GM10248 (cell line): Measurements from ENCODE around the gene CAMK1D.
"Not testable (repeated sequence)": the region's sequence is repeated elsewhere in the genome, so short reads cannot be mapped to it uniquely, and the experiment has no call there.

Source experiments
- CTCF ChIA-PET: fragments of 300-600 bp; sonication (Branson Sonifier 250); formaldehyde crosslinking; extraction: SDS; loops from one replicate; lab custom pipeline; 2021; ENCODE audit warnings: antibody characterized with exemption; lab: Yijun Ruan, JAX
- POLR2A ChIA-PET: fragments of 350-650 bp; sonication (Branson Sonifier 250); formaldehyde crosslinking; extraction: SDS; loops from one replicate; lab custom pipeline; 2020; ENCODE audit warnings: antibody characterized with exemption; lab: Yijun Ruan, JAX
- DNase-seq: peaks from one replicate; pipeline ENCODE4 v3.0.0; 2012; ENCODE audit errors: extremely low spot score
- TF ChIP-seq, protein P1 (sequence below): IDR thresholded peaks from 2 replicates; pipeline ENCODE4 v1.5.1; 2012; ENCODE audit warnings: mild to moderate bottlenecking, low read depth; ENCODE audit errors: extremely low read depth, missing control alignments, control extremely low read depth

CAMK1D gene

DNA sequence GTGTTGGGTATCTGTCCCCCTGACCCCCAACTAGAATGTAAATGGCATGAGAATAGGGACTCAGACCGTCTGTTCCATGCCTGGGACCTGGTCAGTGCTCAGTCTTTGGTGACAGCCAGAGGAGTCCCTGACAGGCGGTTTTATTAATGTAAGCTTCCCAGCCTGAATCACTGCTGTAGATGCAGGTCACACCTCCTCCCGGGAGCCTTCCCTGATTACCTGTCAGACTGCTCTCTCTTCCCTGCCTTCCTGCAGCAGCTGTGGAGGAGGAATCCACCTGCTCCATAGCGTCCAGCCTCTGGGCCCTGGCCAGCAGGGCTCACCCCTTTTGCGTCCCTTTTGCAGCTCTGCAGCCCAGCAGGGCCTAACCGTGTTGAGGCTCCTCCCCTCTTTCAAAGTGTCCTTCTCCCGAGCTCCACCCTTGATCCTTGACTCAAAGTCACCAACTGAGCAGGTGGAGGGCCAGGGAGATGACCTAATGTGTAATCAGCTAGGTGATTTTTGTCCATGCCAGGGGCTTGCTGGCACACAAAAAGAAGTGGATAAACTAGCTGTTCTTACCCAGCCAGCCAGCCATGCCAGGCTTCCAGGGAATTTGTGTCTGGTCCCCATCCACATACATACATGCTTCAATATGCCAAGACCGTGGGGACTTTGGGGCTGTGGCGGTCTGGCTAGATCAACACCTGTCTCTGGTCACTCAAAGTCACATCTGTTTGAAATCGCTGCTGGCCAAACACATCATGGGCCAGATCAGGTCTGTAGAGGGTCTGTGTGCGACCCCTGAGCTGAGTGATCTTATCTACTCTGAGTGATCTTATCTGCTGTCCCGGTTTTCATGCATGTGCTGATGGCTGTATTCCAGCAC is 457.1 kb downstream of the CAMK1D start:
- POLR2A ChIA-PET: no interaction called here
- CTCF ChIA-PET: interaction anchor here (0.8 to 2.2 kb wide), 2 partner anchors 24 to 96 kb away, joined by 3 to 6 read pairs; no protein-coding TSS in a partner anchor
- no peak for DNase-seq
- TF ChIP-seq, protein P1, sequence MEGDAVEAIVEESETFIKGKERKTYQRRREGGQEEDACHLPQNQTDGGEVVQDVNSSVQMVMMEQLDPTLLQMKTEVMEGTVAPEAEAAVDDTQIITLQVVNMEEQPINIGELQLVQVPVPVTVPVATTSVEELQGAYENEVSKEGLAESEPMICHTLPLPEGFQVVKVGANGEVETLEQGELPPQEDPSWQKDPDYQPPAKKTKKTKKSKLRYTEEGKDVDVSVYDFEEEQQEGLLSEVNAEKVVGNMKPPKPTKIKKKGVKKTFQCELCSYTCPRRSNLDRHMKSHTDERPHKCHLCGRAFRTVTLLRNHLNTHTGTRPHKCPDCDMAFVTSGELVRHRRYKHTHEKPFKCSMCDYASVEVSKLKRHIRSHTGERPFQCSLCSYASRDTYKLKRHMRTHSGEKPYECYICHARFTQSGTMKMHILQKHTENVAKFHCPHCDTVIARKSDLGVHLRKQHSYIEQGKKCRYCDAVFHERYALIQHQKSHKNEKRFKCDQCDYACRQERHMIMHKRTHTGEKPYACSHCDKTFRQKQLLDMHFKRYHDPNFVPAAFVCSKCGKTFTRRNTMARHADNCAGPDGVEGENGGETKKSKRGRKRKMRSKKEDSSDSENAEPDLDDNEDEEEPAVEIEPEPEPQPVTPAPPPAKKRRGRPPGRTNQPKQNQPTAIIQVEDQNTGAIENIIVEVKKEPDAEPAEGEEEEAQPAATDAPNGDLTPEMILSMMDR: no peak

DNA sequence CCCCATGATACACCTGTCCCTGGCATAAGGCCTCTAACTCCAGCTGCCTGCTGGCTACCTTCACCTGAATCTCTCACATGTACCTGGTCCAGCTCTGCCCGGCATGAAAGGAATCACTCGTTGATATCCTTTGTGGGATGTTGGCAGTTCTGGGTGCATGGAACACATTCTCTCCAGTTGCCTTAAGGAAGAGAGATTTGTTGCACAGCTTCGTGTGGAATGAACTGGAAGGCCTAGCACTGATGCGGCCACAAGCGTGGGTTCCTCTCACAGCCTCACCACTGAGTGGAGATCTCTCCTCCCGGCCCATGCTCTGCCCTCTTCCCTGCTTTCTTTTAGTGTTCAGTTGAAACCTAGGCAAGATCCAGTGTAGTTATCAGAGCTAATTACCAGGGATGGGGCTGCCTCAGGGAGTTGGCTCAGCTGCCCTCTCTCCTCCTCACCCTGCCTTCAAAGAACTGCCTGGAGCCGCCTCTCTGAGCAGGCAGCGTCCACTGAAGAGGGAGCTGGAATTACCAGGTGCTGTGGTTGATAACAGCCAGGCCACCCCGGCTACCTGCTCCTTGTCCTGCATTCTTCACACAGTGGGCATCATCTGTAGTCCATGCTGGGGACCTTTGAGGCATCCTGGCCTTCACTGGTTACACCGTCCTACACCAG is 457.9 kb downstream of the CAMK1D start:
- DNase-seq: no peak
- TF ChIP-seq, protein P1: no peak
- ChIA-PET POLR2A (interaction anchor here (0.5 kb wide), 1 partner anchor 26 kb away, joined by 10 read pairs; no protein-coding TSS in a partner anchor), CTCF (interaction anchor here (0.8 to 2.2 kb wide), 3 partner anchors 25 to 268 kb away, joined by 3 to 6 read pairs (median 3); no protein-coding TSS in a partner anchor)

DNA sequence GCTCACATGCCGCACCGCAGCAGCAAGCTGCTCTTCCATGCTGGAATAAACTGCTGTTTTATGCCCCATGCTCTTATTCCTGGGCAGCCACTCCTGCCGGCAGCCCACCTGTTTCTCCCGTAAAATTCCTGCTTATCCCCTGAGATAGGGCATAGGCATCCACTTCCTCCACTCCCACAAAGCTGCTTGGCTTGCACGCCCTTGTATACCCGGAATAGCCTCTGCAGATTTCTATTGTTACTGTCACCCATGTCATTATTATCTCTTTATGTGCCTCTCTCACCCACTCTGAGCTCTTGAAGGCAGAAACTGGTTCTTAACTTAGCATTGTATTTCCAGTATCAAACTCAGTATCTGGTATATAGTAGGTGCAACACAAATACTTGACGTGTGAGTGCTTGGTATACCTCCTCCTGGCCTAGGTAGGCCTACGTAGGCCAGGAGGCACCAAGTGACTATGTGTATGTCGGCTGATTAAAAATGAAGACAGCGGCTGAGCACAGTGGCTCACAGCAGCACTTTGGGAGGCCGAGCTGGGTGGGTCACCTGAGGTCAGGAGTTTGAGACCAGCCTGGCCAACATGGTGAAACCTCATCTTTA is 458.8 kb downstream of the CAMK1D start:
- DNase-seq: no peak
- TF ChIP-seq, protein P1: no peak
- POLR2A ChIA-PET: interaction anchor here (0.5 kb wide), 1 partner anchor 25 kb away, joined by 10 read pairs; no protein-coding TSS in a partner anchor
- CTCF ChIA-PET: interaction anchor here (0.9 to 2.2 kb wide), 3 partner anchors 8 to 267 kb away, joined by 3 to 6 read pairs (median 5); no protein-coding TSS in a partner anchor

DNA sequence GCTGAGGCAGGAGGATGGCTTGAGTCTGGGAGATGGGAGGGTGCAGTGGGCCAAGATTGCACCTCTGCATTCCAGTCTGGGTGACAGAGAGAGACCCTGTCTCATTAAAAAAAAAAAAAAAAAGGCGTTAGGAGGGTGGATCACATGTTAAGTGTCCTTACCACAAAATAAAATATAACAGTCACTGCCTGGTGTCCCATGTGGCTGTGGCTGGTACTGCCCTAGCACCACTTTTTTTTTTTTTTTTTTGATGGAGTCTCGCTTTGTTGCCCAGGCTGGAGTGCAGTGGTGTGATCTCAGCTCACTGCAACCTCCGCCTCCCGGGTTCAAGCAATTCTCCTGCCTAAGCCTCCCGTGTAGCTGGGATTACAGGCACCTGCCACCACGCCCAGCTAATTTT is 460.7 kb downstream of the CAMK1D start:
- POLR2A ChIA-PET, DNase-seq: not testable (repeated sequence)
- CTCF ChIA-PET: interaction anchor here (0.9 kb wide), 1 partner anchor 28 kb away, joined by 3 read pairs; no protein-coding TSS in a partner anchor

DNA sequence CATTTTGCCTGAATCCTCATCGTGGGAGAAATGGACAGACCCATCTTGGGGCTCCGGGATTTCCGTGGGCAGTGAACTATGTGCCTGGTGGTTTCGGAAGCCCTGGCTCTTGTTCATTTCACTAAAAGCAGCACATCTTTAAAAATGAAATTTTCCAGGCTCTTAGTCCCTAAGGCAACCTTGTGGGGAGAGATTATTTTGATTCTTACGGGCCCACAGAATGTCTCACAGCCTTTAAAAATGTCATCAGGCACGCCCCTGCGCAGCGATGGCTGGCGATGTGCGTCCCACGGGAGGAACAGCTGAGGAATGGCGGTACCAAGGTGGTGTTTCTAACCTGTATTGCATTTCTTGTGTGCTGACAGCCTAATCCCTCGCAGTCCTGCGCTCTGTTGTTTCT is 462.5 kb downstream of the CAMK1D start:
- ChIA-PET CTCF (interaction anchor here (1.3 kb wide), 2 partner anchors 29 to 31 kb away, joined by 3 to 4 read pairs; no protein-coding TSS in a partner anchor), POLR2A (no interaction called here)
- DNase-seq: no peak
- TF ChIP-seq, protein P1: no peak

DNA sequence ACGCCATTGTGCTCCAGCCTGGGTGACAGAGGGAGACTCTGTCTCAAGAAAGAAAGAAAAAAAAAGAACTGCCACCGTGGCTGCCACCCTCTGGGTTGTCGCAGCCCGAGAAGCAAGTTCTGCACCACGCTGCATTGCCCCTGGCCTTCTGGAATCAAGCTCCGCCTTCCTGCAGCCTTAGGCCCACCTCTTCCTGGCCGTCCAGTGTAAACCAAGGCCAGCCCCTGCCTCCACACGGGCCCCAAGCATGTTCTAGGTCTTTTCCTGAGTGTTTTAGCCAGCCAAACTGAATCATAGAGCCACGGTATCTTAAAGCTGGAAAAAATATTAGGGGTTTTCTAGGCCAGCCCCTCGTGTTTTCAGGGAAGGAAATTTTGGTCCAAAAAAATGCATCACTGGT is 463.2 kb downstream of the CAMK1D start:
- TF ChIP-seq, protein P1: no peak
- CTCF ChIA-PET: interaction anchor here (0.7 to 1.3 kb wide), 2 partner anchors 27 to 32 kb away, joined by 3 read pairs; no protein-coding TSS in a partner anchor
- no peak for DNase-seq
- POLR2A ChIA-PET: no interaction called here
